H1 (cell line): ENCODE results near the gene SH2D2A. TPM values are rescaled to one million over a fixed set of nuclear protein-coding genes. Genes with fewer than 3 reads are reported as not detected.

Source experiments
- CTCF ChIA-PET: fragments of 300-600 bp; sonication (Branson Sonifier 250); formaldehyde crosslinking; loops from one replicate; lab custom pipeline; 2021; ENCODE audit not compliant: partially characterized antibody; lab: Charles Lee
- POLR2A ChIA-PET: fragments of 300-600 bp; sonication (Branson Sonifier 250); formaldehyde crosslinking; loops from one replicate; lab custom pipeline; 2021; ENCODE audit warnings: inconsistent platforms; ENCODE audit not compliant: partially characterized antibody; lab: Charles Lee
- DNase-seq, 2 experiments: peaks; one replicate each; pipeline versions ENCODE4 v3.0.0 to v3.0.0-alpha.2; 2010 to 2022; ENCODE audit warnings: low spot score in 2 of 2, low read depth in 1 of 2, mixed read lengths in 1 of 2
- FAIRE-seq: peaks from 2 replicates; lab custom pipeline; 2011; peaks lifted over from hg19 to GRCh38; lab: Jason Lieb, UNC
- H2AFZ ChIP-seq: 2 replicates; pipeline ENCODE4 v1.8.1; 2012; ENCODE audit warnings: low read length, inconsistent platforms
- H2AK5ac ChIP-seq: 2 replicates; pipeline ENCODE4 v1.6.1; 2013; ENCODE audit warnings: low read depth, low read length
- H2BK120ac ChIP-seq: replicated peaks from 2 replicates; pipeline ENCODE3; 2013; ENCODE audit warnings: low read depth, low read length, inconsistent platforms
- H2BK12ac ChIP-seq: 2 replicates; pipeline ENCODE4 v1.6.1; 2013; ENCODE audit warnings: low read depth, low read length
- H2BK15ac ChIP-seq: 2 replicates; pipeline ENCODE4 v1.6.1; 2013; ENCODE audit warnings: low read length
- H2BK20ac ChIP-seq: 2 replicates; pipeline ENCODE4 v1.6.1; 2013; ENCODE audit warnings: low read length
- H2BK5ac ChIP-seq: 2 replicates; pipeline ENCODE4 v1.6.1; 2013; ENCODE audit warnings: low read depth, low read length
- H3K14ac ChIP-seq: 2 replicates; pipeline ENCODE4 v1.6.1; 2013; ENCODE audit warnings: inconsistent platforms; ENCODE audit not compliant: insufficient read length
- H3K18ac ChIP-seq: 2 replicates; pipeline ENCODE4 v1.6.1; 2013; ENCODE audit warnings: low read length; ENCODE audit errors: extremely low read depth
- H3K23ac ChIP-seq: 2 replicates; pipeline ENCODE4 v1.6.1; 2013; ENCODE audit warnings: inconsistent platforms; ENCODE audit not compliant: insufficient read length
- H3K23me2 ChIP-seq: 2 replicates; pipeline ENCODE4 v1.6.1; 2013; ENCODE audit warnings: low read depth, low read length
- H3K27ac ChIP-seq: 2 replicates; pipeline ENCODE4 v1.6.1; 2011; ENCODE audit warnings: low read depth, low read length, inconsistent platforms
- H3K27me3 ChIP-seq, 4 experiments: replicated peaks in 1 of 4; 1 replicate in 1 of 4; 2 replicates in 3 of 4; pipeline versions ENCODE4 v1.6.1 to v1.8.1; 2011 to 2013; ENCODE audit warnings: low read length in 3 of 4, mild to moderate bottlenecking in 3 of 4, inconsistent platforms in 2 of 4, mixed read lengths in 2 of 4, moderate library complexity in 1 of 4; ENCODE audit not compliant: control insufficient read depth in 3 of 4, insufficient read depth in 3 of 4; ENCODE audit errors: extremely low read depth in 1 of 4
- H3K36me3 ChIP-seq, 4 experiments: 2 replicates each; pipeline versions ENCODE4 v1.6.1 to v1.8.1; 2011 to 2013; ENCODE audit warnings: mild to moderate bottlenecking in 4 of 4, low read length in 3 of 4, moderate library complexity in 2 of 4, control low read depth in 1 of 4, inconsistent platforms in 1 of 4; ENCODE audit not compliant: insufficient read depth in 4 of 4, control insufficient read depth in 2 of 4
- H3K4ac ChIP-seq: replicated peaks from 2 replicates; pipeline ENCODE3; 2013; ENCODE audit warnings: low read length, low read depth, mixed read lengths, inconsistent platforms; ENCODE audit not compliant: insufficient read length
- H3K4me1 ChIP-seq, 4 experiments: replicated peaks in 1 of 4; 1 replicate in 1 of 4; 2 replicates in 3 of 4; pipeline versions ENCODE4 v1.6.1 to v1.8.1; 2011 to 2013; ENCODE audit warnings: low read length in 3 of 4, inconsistent platforms in 2 of 4, mixed read lengths in 1 of 4; ENCODE audit not compliant: insufficient read depth in 4 of 4, control insufficient read depth in 3 of 4
- H3K4me2 ChIP-seq, 2 experiments: 2 replicates each; pipeline versions ENCODE4 v1.6.1 to v1.8.1; 2011 to 2013; ENCODE audit warnings: low read depth in 2 of 2, low read length in 2 of 2, control low read depth in 1 of 2, inconsistent platforms in 1 of 2, mild to moderate bottlenecking in 1 of 2; ENCODE audit not compliant: insufficient read depth in 1 of 2
- H3K4me3 ChIP-seq, 4 experiments: fragments of 200-600, 300-600 bp in 1 of 4; sonication (generic), shearing (Covaris generic), sonication (Bioruptor Twin) in 1 of 4; 2 replicates each; pipeline versions ENCODE4 v1.5.1 to v1.8.1; 2011 to 2016; ENCODE audit warnings: low read length in 4 of 4, low read depth in 3 of 4, control low read depth in 2 of 4, inconsistent platforms in 2 of 4, mild to moderate bottlenecking in 2 of 4, mixed read lengths in 1 of 4, moderate library complexity in 1 of 4; ENCODE audit not compliant: insufficient read depth in 2 of 4; ENCODE audit errors: extremely low read depth in 1 of 4
- H3K56ac ChIP-seq: replicated peaks from 2 replicates; pipeline ENCODE3; 2013; ENCODE audit warnings: low read depth, mild to moderate bottlenecking, mixed read lengths, low read length, inconsistent platforms; ENCODE audit not compliant: insufficient read length
- H3K79me1 ChIP-seq: 2 replicates; pipeline ENCODE4 v1.6.1; 2013; ENCODE audit warnings: low read depth, low read length, control low read depth
- H3K79me2 ChIP-seq, 2 experiments: 2 replicates each; pipeline versions ENCODE4 v1.6.1 to v1.8.1; 2012 to 2013; ENCODE audit warnings: low read length in 2 of 2, mild to moderate bottlenecking in 2 of 2, inconsistent platforms in 1 of 2; ENCODE audit not compliant: insufficient read depth in 2 of 2, control insufficient read depth in 1 of 2
- H3K9ac ChIP-seq, 4 experiments: replicated peaks in 1 of 4; 1 replicate in 1 of 4; 2 replicates in 3 of 4; pipeline versions ENCODE4 v1.6.1 to v1.8.1; 2011 to 2013; ENCODE audit warnings: low read depth in 3 of 4, low read length in 3 of 4, control low read depth in 2 of 4, mild to moderate bottlenecking in 2 of 4, moderate library complexity in 2 of 4, inconsistent platforms in 1 of 4; ENCODE audit errors: extremely low read depth in 1 of 4
- H3K9me3 ChIP-seq, 2 experiments: 2 replicates each; pipeline versions ENCODE4 v1.6.1 to v1.8.1; 2012 to 2013; ENCODE audit warnings: mild to moderate bottlenecking in 2 of 2, moderate library complexity in 2 of 2, control low read depth in 1 of 2, inconsistent platforms in 1 of 2, low read depth in 1 of 2, low read length in 1 of 2, mixed read lengths in 1 of 2; ENCODE audit not compliant: insufficient read depth in 2 of 2
- H4K20me1 ChIP-seq, 2 experiments: replicated peaks in 1 of 2; 2 replicates each; pipeline versions ENCODE3 to v1.8.1; 2011 to 2013; ENCODE audit warnings: inconsistent platforms in 2 of 2, low read length in 2 of 2, mild to moderate bottlenecking in 1 of 2; ENCODE audit not compliant: insufficient read depth in 2 of 2, control insufficient read depth in 1 of 2
- H4K5ac ChIP-seq: 2 replicates; pipeline ENCODE4 v1.6.1; 2013; ENCODE audit warnings: low read length, low read depth, mixed read lengths, inconsistent platforms; ENCODE audit not compliant: insufficient read length
- H4K8ac ChIP-seq: 2 replicates; pipeline ENCODE4 v1.8.0; 2013; ENCODE audit warnings: mild to moderate bottlenecking, moderate library complexity, low read length, inconsistent platforms; ENCODE audit not compliant: insufficient read depth; ENCODE audit errors: extremely low read depth
- H4K91ac ChIP-seq: replicated peaks from 2 replicates; pipeline ENCODE3; 2013; ENCODE audit warnings: low read length, mixed read lengths, inconsistent platforms; ENCODE audit not compliant: insufficient read length
- BRCA1 ChIP-seq: IDR thresholded peaks from 2 replicates; pipeline ENCODE4 v1.6.1; 2012; ENCODE audit warnings: low read depth, low read length, improper control_type of control experiment
- CREB1 ChIP-seq: IDR thresholded peaks from 2 replicates; pipeline ENCODE4 v1.6.1; 2012; ENCODE audit warnings: inconsistent platforms
- EZH2 ChIP-seq: fragments of 200-600 bp; sonication (generic); IDR thresholded peaks from 2 replicates; pipeline ENCODE4 v1.7.1; 2012; ENCODE audit warnings: low read depth, mild to moderate bottlenecking, moderate library complexity, low read length, inconsistent platforms; ENCODE audit not compliant: severe bottlenecking
- NANOG ChIP-seq: IDR thresholded peaks from 2 replicates; pipeline ENCODE4 v1.6.1; 2011; ENCODE audit warnings: low read length, low read depth, mild to moderate bottlenecking, inconsistent platforms; ENCODE audit not compliant: insufficient read depth, poor library complexity, severe bottlenecking
- RFX5 ChIP-seq: IDR thresholded peaks from 2 replicates; pipeline ENCODE4 v1.6.1; 2011; ENCODE audit warnings: low read depth, low read length, improper control_type of control experiment, borderline replicate concordance
- SIRT6 ChIP-seq: IDR thresholded peaks from one replicate; pipeline ENCODE4 v1.7.1; 2012; ENCODE audit warnings: low read length, inconsistent platforms
- SUZ12 ChIP-seq: fragments of 200-600 bp; sonication (generic); IDR thresholded peaks from 2 replicates; pipeline ENCODE4 v1.6.1; 2012; ENCODE audit warnings: mild to moderate bottlenecking, inconsistent platforms, low read length, moderate library complexity, mixed read lengths
- TAF1 ChIP-seq: IDR thresholded peaks from 2 replicates; pipeline ENCODE4 v1.6.1; 2011; ENCODE audit warnings: mild to moderate bottlenecking, low read depth, low read length
- USF2 ChIP-seq: IDR thresholded peaks from 2 replicates; pipeline ENCODE4 v1.6.1; 2011; ENCODE audit warnings: low read length, improper control_type of control experiment
- WGBS, 2 experiments: shearing (Covaris generic) in 1 of 2; methylation state at CpG; one replicate each; pipeline versions ENCODE4 v1.1.6 to v1.1.7; 2013 to 2015; ENCODE audit warnings: low lambda C conversion rate in 2 of 2, mixed read lengths in 2 of 2, inconsistent platforms in 1 of 2, low coverage in 1 of 2, missing lambda C conversion rate in 1 of 2; ENCODE audit not compliant: insufficient replicate concordance in 2 of 2, insufficient coverage in 1 of 2, insufficient read length in 1 of 2; ENCODE audit errors: extremely low coverage in 1 of 2, missing lambda C conversion rate in 1 of 2; 5-methylcytosine and 5-hydroxymethylcytosine counted together
- polyA plus RNA-seq, 7 experiments: library from polyadenylated mRNA; depleted of rRNA in 3 of 7; stranded (reverse) in 5 of 7; unstranded in 2 of 7; fragments of >200 nt in 5 of 7; fragments of 200-250 nt in 2 of 7; gene quantifications; 1 replicate in 5 of 7; 2 replicates in 1 of 7; 4 replicates in 1 of 7; pipeline versions ENCODE4 v1.2.1 to v1.2.3, GENCODE V29; 2011 to 2013; ENCODE audit warnings: missing spikeins in 2 of 7, mixed read lengths in 2 of 7
- total RNA-seq: library from RNA; stranded (reverse); fragmentation: NEBNext Ultra II Directional; extraction: Animal tissue kit (Norgen Biotek cat#: 25700); gene quantifications from 2 replicates; pipeline ENCODE4 v1.2.1, GENCODE V29; 2021

SH2D2A gene
- total and polyA plus RNA-seq, 2 of the 8 experiments (the other 6 are each of a cell fraction or from before 2014, with no cell fraction given), result 3.3 to 7.9 TPM

- ChIA-PET CTCF (interaction anchor here (0.7 to 25.2 kb wide), 8 partner anchors 13 to 194 kb away, joined by 3 to 719 read pairs (median 4); partner anchors contain the start of genes INSRR, NTRK1 and PEAR1), POLR2A (interaction anchor here (0.6 kb wide), 1 partner anchor 1022 kb away, joined by 4 read pairs; no protein-coding TSS in a partner anchor)
- Histone ChIP-seq H2BK5ac (no peak overlapping the region; the same call in 1 of the 2 replicates), H3K23me2 (peaks cover 12% of the 10 kb centered on the region), H3K4me1 (peaks cover 0 to 25% (median 12%) of the 10 kb centered on the region in 4 experiments; a peak in 5 of 7 replicates), H2AFZ (no peak overlapping the region), H3K36me3 (no peaks in the 10 kb centered on the region), H3K14ac (no peak overlapping the region), H3K9me3 (no peaks in the 10 kb centered on the region), H3K27me3 (peaks cover 68 to 91% (median 83%) of the 10 kb centered on the region in 4 experiments), H3K23ac (no peak overlapping the region), H3K9ac (no peak overlapping the region), H3K4me2 (peak overlapping the region; percentile 87 to 92), H3K79me1 (no peaks in the 10 kb centered on the region), H3K56ac (no peak overlapping the region), H3K27ac (no peak overlapping the region), H4K8ac (no peak overlapping the region; the same call in 1 of the 2 replicates), H3K18ac (no peak overlapping the region), H2BK120ac (no peak overlapping the region), H3K4me3 (peak overlapping the region in 1 of 4 experiments; percentile 58; a peak in 2 of 8 replicates), H2BK15ac (no peak overlapping the region), H4K5ac (no peak overlapping the region), H2BK12ac (0 out of 2 replicates have a peak overlapping the region, but pooled peaks have one; percentile 60), H3K79me2 (no peaks in the 10 kb centered on the region), H2BK20ac (no peak overlapping the region), H3K4ac (no peak overlapping the region), H4K20me1 (peaks cover 7 to 19% of the 10 kb centered on the region in 2 experiments), H2AK5ac (no peak overlapping the region), H4K91ac (no peak overlapping the region)
- TF ChIP-seq RFX5, result no peak
- TF ChIP-seq BRCA1, result no peak
- peak; percentile 77 for TF ChIP-seq EZH2
- no peak for TF ChIP-seq NANOG
- TF ChIP-seq CREB1, result no peak
- peak; percentile 65; the same call in 1 of the 2 replicates for TF ChIP-seq SUZ12
- no peak for TF ChIP-seq SIRT6
- no peak for TF ChIP-seq TAF1
- TF ChIP-seq USF2, result no peak
- DNase-seq, result no peak
- 44% methylated on average over 16 of the region's 18 CpGs; no CpG with 5 or more reads in 1 of the 2 experiments for WGBS, 2 experiments
- FAIRE-seq, result no peak
These were observed 29.4 kb upstream of the SH2D2A start for GRCh38 chr1:156845953-156846545.
